Activated CD4-positive, alpha-beta T cell treated with anti-CD3 and anti-CD28 coated beads, Interleukin-2, amount 50 U/mL, for 1 hour (primary cell): ENCODE measurements around the gene ADAM22.

Experiments used
- DNase-seq: peaks from one replicate; pipeline ENCODE4 v3.0.0-alpha.2; 2020

ADAM22 gene

GRCh38 chr7:87960239-87960638 lies 26.2 kb downstream of the ADAM22 start:
- no peak for DNase-seq

- DNase-seq: no peak
Measured at GRCh38 chr7:87961754-87962153, 27.7 kb downstream of the ADAM22 start.

- DNase-seq: no peak
Measured at GRCh38 chr7:87966271-87966670, 32.2 kb downstream of the ADAM22 start.

GRCh38 chr7:87968021-87968420 lies 34.0 kb downstream of the ADAM22 start:
- DNase-seq: no peak

- no peak for DNase-seq
Measured at GRCh38 chr7:87982116-87982515, 48.1 kb downstream of the ADAM22 start.

- no peak for DNase-seq
Measured at GRCh38 chr7:87984088-87984487, 50.0 kb downstream of the ADAM22 start.

- no peak for DNase-seq
Measured at GRCh38 chr7:87993269-87993668, 59.2 kb downstream of the ADAM22 start.

GRCh38 chr7:87999261-87999660 lies 65.2 kb downstream of the ADAM22 start:
- no peak for DNase-seq

- no peak for DNase-seq
Measured at GRCh38 chr7:88001744-88002530, 67.9 kb downstream of the ADAM22 start.

GRCh38 chr7:88002617-88003016 lies 68.6 kb downstream of the ADAM22 start:
- no peak for DNase-seq

GRCh38 chr7:88003581-88003980 lies 69.5 kb downstream of the ADAM22 start:
- no peak for DNase-seq

- DNase-seq: no peak
Measured at GRCh38 chr7:88005191-88005590, 71.1 kb downstream of the ADAM22 start.

GRCh38 chr7:88009651-88010050 lies 75.6 kb downstream of the ADAM22 start:
- no peak for DNase-seq

GRCh38 chr7:88012086-88012485 lies 78.0 kb downstream of the ADAM22 start:
- DNase-seq: no peak

GRCh38 chr7:88013981-88014380 lies 79.9 kb downstream of the ADAM22 start:
- DNase-seq: no peak

- DNase-seq: no peak
Measured at GRCh38 chr7:88014581-88014980, 80.5 kb downstream of the ADAM22 start.

- DNase-seq: no peak
Measured at GRCh38 chr7:88015309-88015708, 81.3 kb downstream of the ADAM22 start.

- no peak for DNase-seq
Measured at GRCh38 chr7:88018501-88018900, 84.5 kb downstream of the ADAM22 start.

- no peak for DNase-seq
Measured at GRCh38 chr7:88020953-88021665, 87.1 kb downstream of the ADAM22 start.

GRCh38 chr7:88027724-88028123 lies 93.7 kb downstream of the ADAM22 start:
- DNase-seq: no peak

GRCh38 chr7:88034083-88034695 lies 100.1 kb downstream of the ADAM22 start:
- DNase-seq: no peak

GRCh38 chr7:88037050-88037449 lies 103.0 kb downstream of the ADAM22 start:
- DNase-seq: no peak

- no peak for DNase-seq
Measured at GRCh38 chr7:88040694-88041093, 106.6 kb downstream of the ADAM22 start.

- DNase-seq: no peak
Measured at GRCh38 chr7:88041583-88041982, 107.5 kb downstream of the ADAM22 start.
